HG03457 (cell line): ENCODE results near the gene FDPS.
"Not testable (repeated sequence)": the region's sequence is repeated elsewhere in the genome, so short reads cannot be mapped to it uniquely, and the experiment has no call there.

Source experiments
- ATAC-seq: cut with Tn5 transposase; IDR thresholded peaks from one replicate; pipeline ENCODE4 v1.9.1; 2021; ENCODE audit warnings: moderate number of reproducible peaks; ENCODE audit not compliant: unreplicated experiment

The FDPS gene

DNA sequence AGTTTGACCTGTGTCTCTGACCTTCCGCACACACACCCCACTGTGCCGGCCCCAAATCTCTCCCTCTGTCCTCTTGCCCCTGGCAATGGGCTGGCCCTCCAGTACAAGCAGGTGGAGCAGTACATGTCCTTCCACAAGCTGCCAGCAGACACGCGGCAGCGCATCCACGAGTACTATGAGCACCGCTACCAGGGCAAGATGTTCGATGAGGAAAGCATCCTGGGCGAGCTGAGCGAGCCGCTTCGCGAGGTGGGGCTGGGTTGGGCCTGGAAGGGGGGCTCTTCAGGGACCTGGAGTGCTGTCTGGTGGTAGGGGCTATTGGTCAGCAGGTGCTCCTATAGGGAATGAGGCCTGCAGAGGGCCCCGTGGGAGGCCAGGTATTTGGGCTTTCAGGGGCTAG lies 23.6 kb upstream of the FDPS start:
- no peak for ATAC-seq

DNA sequence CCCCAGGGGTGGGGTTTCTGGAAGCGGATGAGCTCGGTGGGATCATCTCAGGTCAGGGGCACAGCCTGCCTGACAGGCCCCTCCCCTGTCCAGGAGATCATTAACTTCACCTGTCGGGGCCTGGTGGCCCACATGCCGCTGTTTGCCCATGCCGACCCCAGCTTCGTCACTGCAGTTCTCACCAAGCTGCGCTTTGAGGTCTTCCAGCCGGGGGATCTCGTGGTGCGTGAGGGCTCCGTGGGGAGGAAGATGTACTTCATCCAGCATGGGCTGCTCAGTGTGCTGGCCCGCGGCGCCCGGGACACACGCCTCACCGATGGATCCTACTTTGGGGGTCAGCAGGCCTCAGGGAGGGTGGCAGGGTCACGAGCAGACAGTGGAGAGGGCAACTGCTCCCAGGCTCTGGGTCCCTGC lies 23.0 kb upstream of the FDPS start:
- ATAC-seq: no peak

DNA sequence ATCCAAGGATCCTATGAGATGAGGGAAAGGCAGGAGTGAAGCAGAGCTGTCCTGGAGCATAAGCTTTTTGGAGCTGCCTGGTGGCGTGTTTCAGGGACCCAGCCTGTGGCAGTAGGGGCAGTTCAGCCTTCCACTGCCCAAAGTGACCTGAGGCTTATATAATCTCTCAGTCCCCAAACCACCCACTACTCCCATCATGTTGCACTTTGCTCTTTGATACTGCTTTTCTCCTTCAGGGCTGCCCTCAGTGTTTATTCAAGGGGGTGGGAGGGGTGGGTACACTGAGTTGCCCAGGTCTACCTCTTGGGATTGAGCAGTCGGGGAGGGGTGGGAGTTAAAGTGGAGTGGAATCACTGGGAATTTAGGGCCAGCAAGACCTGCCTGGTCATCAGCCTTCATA lies 22.1 kb upstream of the FDPS start:
- ATAC-seq: no peak

DNA sequence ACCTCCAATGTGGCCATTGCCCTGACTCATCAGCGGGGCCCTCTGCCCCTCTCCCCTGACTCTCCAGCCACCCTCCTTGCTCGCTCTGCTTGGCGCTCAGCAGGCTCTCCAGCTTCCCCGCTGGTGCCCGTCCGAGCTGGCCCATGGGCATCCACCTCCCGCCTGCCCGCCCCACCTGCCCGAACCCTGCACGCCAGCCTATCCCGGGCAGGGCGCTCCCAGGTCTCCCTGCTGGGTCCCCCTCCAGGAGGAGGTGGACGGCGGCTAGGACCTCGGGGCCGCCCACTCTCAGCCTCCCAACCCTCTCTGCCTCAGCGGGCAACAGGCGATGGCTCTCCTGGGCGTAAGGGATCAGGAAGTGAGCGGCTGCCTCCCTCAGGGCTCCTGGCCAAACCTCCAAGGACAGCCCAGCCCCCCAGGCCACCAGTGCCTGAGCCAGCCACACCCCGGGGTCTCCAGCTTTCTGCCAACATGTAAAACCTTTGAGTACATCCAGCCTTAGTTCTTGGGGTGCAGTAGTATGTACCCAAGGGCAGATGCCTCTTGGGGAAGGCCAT lies 20.6 kb upstream of the FDPS start:
- ATAC-seq: no peak

DNA sequence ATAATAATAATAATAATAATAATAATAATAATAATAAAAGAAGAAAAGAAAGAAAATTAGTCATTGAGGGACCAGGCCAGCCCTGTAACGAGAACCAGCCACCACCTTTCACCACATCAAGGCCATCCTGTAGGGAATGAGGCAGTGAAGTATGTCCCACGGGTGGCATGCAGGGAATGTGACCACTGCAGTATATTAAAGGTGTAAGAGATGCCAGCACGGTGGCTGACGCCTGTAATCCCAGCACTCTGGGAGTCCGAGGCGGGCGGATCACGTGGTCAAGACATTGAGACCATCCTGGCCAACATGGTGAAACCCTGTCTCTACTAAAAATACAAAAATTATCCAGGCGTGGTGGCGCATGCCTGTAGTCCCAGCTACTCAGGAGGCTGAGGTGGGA lies 17.7 kb upstream of the FDPS start:
- ATAC-seq: not testable (repeated sequence)

DNA sequence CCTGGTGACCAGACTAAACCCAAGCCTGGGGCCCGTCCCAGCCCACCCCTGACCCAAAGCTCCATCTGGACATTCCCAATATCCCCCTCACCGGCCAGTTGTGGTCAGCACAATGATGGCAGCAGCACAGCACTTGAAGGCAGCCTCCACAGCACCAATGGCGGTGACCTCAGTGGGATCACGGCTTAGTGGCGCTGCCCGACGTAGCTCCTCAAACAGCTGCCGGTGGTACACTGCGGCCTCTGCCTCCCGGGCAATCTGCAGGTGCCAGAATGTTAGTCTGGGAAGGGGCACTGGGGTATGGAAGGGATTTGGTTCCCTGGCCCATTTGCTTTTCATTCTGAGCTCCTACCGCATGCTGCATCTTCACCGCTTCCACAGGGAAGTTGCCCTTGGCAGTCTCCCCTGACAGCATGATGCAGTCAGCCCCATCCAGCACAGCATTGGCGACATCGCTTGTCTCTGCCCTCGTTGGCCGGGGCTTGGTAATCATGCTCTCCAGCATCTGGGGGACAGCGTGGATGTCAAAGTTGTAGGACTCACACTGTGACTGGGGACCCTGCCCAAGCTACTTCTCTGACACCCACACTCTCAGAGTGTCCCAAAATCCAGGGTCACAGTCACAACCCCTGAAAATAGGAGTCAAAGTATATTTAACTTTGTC lies 15.4 kb upstream of the FDPS start:
- no peak for ATAC-seq

DNA sequence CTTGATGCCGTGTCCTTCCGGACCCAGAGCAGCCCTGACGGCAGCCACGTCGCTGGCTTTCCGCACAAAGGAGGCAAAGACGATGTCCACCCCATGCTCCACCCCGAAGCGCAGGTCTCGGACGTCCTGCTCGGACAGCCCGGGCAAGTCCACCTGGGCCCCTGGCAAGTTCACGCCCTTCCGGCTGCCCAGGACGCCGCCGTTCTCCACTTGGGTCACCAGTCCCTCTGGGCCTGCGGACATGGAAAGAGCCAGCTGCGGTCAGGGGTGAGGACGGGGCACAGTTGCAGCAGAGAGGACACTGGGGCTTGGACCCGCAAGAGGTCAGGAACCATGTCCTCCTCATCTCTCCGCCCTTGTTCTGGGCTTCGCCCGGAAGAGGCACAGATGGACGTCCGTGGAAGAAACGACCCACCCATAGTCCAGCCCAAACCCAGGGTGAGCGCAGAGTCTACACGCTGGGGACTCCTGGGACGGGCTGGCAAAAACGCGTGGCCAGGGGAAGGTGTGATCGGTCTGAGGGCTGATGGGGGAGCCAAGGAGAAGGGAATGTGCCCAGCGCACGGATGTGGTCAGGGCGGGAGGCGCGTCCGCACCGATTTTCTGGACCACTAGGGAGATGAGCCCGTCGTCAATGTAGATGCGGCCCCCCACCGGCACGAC lies 14.0 kb upstream of the FDPS start:
- ATAC-seq: no peak

DNA sequence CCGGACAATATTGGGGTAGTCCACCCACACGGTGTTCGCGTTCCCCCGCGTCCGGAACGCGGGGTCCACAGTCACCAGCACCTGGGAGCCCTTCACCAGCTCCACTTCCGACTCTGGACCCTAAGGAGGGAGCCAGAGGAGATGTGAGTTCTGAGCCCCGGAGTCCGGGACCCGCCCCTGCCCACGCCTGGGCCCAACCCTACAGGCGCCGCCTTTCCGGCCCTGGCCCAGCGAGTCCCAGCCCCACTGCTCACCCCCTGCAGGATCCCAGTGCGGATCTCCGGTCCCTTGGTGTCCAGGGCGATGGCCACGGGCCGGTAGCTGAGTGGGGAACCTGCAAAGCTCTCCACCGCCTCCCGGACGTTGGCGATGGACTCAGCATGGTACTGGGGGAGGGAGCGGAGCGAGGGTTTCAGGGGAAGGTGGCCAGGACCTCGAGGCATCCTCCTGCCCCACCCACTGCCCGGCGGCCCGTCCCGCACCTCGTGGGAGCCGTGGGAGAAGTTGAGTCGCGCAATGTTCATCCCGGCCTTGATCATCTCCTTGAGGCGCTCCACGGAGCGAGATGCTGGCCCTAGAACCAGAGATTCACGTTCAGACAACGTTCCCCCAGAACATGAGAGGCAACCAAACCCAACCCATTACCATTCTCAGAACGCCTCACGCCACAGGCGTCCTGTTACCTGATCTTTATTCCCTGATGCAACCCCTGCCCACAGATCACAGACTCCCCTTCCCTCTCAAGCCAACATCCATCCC lies 13.3 kb upstream of the FDPS start:
- ATAC-seq: no peak

DNA sequence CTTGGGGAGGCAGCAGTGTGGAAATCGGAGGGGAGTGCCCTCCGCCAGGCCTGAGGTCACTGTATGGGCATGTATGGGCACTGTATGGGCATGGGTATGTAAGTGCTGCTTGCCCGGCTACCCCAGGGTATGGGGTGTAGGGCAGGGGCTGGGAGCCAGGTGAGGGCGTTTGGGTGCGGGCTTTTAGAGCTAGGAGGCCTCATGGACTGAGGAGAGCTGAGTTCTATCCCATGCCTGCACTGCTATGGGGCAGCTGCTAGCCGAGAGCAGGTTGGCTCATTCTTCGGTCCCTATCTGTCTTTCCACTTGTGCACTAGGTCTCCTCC lies 12.8 kb upstream of the FDPS start:
- no peak for ATAC-seq

DNA sequence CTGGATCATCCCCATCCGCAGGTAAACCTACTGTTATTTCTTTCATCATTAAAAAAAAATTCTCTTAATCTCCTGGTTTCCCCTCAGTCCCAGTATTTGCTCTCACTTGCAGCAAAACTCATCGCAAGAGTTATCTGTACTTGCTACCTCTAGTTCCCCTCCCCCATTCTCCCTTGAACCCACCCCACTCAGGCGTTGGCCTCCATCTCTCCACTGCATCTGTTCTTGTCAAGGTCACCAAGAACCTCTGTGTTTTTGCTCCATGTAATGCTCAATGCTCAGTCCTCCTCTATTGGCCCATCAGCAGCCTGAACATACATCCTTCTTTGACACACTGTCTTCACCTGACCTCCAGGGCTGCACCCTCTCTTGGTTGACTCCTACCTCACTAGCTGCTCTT lies 12.0 kb upstream of the FDPS start:
- no peak for ATAC-seq

DNA sequence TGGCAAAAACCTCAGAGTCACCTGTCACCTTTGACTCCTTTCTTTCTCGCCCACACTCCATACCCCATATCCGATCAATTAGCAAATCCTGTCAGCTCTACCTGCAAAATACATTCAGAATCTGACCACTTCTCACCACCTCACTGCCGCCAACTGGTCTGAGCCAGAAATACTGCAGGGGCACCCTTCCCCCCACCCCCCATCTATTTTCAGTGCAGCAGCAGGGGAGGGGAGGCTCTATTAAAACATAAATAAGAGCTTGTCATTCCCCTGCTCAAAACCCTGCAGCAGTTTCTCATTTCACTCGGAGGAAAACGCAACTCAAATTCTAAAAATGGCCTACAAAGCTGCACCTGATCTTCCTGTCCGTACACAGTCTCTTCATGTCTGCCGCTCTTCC lies 11.3 kb upstream of the FDPS start:
- no peak for ATAC-seq

DNA sequence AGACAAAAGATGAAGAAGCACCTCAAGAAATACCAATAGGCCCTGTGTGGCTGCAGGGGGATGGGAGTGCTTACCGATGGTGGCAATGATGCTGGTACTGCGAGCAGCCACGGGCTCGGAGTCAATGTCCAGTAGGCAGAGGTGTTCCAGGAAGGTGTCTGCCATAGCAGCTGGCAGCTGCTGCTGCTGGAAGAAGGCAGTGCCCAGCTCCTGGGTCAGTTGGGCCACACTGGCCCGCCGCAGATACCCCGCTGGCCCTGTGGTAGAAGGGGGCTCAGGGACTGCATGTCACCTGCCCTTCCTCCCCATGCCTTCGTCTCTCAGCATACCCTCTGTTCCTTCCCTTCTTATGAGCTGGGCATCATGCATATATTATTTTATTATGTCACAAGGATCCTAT lies 8.6 kb upstream of the FDPS start:
- no peak for ATAC-seq

DNA sequence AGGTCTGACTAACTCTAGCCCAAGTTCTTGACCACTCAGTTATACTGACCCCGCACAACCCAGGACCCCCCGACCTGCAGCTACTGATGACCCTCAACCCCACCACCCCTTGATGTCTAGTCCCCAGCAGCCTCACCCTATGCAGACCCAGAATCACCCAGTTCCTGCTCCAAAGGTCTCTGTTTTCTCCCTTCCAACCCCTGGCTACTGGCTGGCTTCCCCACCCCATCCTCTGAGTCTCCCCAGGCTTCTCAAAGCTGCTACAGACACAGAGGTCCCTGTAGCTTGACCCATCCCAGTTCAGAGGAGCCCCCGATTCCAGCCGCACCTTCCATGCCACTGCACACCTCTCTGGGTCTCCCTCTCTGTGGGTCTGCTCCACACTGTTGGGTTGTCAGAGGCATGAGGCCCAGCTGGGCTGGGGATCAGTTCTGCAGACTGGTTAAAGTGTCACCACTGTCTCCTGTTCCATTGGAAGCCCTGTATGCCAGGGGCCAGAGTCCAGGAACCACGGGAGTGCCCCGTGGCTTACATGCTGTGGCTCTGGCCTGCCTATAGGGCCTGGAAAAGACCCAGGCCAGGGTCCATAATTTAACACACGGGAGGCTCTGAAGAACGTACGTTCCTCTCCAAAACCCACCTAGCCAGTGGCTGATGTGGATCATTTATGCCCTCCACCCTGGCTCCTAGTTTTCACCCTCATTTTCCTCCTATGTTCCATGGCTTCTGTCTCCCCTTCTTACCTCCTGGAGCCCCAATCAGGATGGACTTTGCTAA lies 7.9 kb upstream of the FDPS start:
- no peak for ATAC-seq

DNA sequence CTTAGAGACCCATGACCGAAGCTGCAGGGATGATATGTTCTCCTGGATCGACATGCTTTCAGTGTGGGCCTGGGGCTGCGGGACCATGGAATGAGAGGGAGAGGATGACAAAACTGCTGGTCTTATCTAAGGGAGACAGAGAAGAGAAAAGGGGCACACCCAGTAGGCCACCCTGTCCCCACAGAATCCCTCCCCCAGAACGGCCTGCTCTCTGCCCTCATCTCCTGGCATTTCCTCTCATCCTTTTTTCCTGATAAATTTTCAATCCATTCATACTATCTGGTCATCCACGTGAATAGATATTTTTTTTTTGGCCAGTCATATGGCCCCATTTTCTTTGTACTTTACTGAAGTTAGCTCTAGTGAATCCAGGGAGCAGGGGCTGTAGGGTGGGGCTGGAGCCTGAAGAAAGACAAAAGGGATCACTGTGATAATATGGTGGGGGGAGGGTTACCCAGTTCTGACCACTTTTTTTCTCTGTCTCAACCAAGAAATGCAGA lies 7.3 kb upstream of the FDPS start, which contains the start of gene PKLR:
TSS of gene PKLR (minus strand) at position 97 of the 500 bp plus-strand sequence. CDS start at position 54, 43 bp downstream.
- ATAC-seq: no peak

DNA sequence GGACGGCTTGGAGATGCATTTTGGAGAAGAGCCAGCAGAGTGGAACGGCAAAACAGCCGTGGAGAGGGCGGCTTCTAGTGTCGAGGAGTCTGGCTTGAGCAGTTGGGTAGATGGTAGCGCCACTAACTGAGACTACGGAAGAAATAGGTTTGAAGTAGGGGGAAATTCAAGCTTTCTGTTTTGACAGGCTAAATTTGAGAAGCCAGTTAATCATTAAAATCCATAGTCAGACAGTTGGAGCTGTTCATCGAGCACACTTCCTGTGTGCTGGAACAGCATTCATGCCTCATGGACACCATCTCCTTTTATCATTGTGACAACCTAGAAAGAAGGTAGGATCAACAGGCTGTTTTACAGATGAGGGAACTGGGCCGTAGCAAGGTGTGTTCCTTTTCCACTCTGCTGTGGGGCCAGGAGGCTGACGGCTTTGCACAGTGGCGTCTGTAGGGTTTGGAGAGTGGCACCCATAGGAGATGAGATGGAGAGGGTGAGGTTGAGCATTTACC lies 4.1 kb upstream of the FDPS start:
- ATAC-seq: no peak

DNA sequence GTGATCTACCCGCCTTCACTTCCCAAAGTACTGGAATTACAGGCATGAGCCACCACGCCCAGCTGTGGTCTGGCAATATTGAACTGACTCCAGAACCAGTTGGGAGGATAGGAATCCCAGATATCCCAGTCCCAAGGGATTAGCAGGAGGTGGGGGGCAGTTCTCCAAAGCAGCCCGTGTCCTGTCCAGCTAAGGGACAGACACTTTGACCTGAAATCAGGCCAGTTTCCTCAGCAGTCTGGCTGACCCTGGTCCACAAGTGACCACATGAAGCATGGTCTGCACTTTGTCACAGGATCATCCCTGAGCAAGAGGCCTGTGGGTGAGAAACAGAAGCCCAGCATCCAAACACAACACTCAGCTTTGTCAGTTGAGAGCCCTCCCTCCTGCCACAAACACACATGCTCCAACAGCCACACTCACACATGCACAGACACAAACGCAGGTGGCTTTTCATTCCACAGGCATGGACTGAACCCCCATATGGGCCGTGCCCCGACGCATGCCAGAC lies 2.7 kb upstream of the FDPS start:
- no peak for ATAC-seq

DNA sequence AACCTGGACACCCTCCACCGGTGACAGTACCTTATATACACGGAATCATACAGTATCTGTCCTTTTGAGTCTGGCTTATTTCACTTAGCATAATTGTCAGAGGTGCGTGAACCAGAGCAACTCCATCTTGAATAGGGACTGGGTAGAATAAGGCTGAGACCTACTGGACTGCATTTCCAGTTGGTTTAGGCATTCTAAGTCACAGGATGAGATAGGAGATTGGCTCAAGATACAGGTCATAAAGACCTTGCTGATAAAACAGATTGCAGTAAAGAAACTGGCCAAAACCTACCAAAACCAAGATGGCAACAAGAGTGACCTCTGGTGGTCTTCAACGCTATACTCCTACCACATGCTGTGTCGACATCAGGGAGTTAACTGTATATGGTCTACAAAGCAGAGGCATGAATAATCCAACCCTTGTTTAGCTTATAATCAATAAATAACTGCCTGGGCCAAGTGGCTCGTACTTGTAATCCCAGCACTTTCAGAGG lies 1.4 kb upstream of the FDPS start:
- no peak for ATAC-seq

DNA sequence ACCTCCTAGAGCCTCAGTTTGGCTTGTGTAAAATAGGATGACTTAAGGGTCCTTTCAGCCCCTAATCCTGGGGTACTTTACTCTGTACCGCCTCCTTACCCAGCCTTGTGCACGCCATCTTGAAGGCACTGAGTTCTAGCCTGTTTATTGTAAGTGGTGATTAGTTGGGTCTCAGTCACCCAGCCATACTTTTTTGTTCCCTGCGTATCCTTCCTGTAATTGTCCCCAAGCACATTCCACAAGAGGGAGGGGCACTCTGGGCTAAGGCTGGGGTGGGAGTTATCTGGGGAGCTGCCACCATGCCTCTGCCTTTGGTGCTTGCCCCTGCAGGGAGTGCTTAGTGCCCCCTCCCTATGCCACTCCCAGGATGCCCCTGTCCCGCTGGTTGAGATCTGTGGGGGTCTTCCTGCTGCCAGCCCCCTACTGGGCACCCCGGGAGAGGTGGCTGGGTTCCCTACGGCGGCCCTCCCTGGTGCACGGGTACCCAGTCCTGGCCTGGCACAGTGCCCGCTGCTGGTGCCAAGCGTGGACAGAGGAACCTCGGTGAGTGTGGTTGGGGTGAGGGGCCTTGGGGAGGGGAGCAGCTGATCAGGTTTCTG lies 856 bp downstream of the FDPS start:
- no peak for ATAC-seq

DNA sequence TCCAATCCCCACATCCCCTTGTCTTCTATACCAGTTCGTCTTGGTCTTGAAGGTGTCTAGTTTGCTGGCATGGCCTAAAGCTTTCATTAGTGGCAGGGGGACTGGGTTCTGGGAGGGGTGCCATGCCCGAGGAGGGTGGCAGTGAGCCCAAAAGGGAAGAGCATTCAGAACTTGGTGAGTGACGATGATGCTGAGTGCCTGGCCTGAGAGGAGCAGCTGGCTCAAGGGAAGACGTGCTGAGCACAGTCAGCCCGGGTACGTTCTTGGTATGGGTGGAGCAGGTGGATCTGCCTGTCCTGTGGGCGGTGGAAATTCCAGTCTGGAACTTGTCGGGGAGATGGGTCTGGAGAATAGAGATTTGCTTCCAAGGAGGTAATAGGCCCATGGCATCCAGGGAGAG lies 4.6 kb downstream of the FDPS start:
- ATAC-seq: no peak

DNA sequence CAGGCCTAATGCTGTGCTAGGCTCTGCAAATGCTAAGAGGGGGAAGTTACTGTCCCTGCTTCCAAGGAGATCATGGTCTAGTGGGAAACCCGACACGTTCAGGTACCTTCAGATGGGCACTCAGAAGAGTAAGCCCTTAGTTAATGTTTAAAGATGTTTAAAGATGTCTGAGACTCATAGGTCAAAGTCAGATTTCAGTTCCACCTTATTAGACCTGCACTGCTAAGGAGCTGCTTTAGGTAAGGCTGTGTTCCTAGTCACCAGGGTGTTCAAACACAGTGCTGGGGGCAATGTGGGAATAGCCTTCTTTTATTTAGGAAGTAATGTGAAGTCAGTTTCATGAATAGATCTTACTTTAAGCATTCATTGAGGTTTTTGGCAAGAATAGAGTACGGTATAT lies 8.3 kb downstream of the FDPS start:
- ATAC-seq: no peak
